ENCODE results near the gene RBPJL. TPM values are rescaled to one million over a fixed set of nuclear protein-coding genes. Genes with fewer than 3 reads are reported as not detected.
"Not testable (repeated sequence)": the region's sequence is repeated elsewhere in the genome, so short reads cannot be mapped to it uniquely, and the experiment has no call there.

RBPJL gene
- polyA plus RNA-seq, 10 donors, result 0.14 TPM; not detected in 9

DNA sequence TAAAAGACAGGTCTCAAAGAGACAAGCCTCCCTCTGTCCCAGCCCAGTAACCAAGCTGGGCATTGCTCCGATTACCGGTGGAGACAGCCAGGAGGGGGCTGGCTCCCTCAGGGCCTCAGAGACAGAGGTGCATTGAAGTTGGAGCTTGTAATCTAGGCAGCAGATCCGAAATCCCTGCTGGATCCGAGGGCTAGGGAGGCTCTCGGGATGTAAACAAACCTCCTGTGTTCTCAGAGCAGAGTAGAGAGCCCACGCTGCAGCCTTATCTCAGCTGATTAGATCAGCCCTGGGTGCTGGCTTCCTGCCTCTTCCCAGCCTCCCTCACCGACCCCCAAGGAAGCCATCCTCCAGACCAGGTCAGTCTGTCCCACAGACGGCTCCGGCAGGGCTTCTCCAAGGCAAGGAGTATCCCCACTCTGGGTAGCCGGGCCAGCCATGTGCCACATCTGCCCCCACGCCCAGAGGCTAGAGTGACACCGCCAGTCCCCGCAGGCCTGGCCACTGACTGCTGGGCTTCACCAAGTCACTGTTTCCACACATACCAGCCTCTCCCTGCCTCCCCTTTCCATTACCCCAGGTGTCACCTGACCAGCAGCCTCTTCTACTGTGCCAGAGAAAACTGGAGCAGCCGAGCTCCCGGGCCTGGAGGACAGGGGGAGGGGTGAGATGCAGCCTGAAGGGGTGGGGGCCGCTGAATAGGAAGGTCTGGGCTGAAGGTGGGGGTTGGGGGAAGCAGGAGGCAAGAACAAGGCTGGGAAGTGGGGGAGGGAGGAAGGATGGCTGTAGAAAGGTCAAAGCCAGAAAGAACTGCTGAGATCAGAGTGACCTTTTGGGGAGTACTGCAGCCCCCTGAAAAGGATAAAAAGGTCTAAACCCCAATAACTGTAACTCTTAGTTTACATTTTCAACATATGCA, 35.6 kb downstream of the RBPJL start:
- DNase-seq, result peak in 1 of 3 donors; percentile 37

DNA sequence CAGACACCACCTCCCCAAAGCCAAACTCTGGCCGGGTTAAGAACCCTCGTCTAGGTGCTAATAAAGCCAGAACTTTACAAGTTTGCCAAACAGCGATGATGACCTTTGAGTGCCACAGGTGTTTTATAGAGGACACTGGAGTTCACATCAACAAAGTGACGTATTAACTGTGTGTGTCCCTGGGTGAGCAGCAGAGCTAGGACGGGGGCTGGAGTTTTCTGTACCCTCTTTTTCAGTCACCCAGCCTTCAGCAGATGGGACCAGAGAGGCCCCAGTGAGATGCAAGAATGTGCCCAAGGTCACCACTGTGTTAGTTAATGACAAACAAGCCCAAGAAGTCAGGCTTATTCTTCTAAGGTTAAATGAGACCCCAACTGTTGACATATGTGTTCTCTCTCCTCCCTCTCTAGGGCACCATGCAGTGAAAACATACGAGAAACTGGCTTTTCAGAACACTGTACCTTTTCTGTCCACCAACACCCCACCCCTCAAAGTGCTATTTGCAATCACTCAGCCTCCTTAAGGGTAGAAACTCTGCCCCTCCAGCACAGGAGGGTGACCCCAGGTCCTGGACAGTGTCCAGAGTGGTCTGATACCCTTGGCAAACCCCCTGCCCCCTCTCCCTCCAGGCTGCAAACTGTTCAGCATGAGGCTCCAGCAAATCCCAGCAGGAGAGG, 36.4 kb downstream of the RBPJL start:
- no peak for DNase-seq

DNA sequence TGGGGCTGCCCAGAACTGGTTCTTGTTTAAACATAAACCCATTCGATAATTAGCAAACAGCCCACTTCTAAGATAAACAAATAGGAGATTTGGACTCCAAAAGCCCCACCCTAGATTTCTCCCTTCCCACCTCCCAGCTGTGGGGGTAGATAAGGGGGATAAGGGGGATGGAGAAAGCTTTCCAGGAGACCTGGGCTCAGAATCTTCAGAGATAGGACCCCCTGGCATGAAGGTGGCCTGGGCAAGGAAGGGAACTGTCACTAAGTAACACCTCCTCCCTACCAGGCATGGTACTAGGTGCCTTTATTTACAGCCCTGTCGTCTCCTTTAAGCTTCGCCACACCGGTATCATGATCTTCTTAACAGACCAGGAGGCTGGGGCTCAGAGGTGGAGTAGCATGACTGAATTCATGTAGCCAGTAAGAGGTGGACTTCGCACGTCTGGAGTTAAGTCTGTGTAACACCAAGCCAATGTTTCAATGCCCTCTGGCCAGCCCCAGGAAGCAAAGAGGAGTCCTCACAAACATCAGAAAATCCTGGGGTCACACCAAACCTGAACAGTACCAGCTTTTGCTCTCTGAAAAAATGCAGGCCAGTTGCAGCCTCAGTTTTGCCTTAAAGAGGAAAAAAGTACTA, 37.0 kb downstream of the RBPJL start:
- no peak for DNase-seq

DNA sequence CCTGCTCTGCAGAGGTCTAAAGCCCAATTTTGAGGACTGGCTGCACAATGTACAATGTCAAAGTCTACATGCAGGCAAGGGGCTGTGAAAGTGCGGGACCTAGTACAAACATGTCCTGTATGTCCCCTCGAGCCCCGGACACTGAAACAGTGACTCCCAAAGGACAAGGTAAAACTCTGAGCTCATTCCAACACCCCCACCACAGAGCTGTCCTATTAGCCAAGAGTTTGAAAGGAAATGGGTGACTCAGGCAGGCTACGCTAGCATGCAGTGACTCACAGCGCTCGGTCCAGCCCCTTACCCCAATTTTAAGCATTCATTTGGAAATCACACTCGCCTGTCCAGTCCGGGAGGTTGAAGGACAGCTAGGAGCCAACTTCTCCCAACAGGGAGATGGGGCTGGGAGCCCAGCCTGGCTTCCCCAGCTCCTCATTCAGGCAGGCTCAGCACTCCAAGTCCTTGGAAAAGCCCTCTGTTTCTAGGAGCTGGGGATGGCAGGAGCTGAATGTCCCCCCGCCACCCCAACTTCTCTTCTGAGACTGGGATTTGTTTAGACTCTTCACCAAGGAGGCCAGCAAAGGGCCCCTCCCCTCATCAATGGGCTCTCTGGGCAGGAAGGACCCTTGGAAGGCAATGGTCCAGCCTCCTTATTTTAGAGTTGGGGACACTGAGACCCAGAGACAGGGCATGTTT, 37.7 kb downstream of the RBPJL start:
- peak in 1 of 3 donors; percentile 66 for DNase-seq

DNA sequence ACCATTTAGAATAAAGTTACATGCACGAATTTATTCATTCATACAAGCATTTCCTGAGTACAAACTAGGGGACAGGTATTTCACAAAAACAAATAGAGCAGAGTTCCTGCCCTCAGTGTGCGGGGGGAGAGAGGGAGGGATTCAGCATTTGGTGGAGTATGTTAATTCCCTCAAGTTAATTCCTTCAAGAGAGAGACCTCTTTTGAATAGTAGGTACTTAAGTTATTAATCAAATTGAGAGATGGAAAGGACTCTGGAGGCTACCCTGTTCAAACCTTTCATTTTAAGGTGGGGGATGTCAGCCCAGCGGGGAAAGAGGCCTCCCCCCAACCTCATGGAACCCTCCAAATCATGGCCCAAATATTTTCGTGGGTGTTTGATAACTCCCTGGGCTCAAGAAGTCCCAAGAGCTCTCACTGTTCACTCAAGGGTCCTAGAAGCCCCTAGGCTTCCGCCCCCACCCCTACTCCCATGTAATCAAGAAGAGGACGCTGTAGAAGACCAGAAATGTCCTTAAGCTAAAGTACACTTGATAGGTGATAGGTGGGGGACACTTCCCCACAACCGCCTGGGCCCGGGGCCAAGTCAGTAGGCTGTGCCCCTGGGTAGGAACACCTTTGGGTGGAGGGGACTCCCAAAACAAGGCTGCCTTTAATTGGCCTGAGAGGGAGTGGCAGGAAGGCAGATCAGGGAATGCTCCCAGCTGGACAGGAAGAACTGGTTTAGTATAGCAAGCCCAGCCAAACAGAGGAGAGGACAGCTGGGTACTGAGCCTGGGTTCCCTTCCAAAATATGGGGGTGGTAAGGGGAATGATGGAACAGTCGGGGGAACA, 38.7 kb downstream of the RBPJL start:
- no peak for DNase-seq

DNA sequence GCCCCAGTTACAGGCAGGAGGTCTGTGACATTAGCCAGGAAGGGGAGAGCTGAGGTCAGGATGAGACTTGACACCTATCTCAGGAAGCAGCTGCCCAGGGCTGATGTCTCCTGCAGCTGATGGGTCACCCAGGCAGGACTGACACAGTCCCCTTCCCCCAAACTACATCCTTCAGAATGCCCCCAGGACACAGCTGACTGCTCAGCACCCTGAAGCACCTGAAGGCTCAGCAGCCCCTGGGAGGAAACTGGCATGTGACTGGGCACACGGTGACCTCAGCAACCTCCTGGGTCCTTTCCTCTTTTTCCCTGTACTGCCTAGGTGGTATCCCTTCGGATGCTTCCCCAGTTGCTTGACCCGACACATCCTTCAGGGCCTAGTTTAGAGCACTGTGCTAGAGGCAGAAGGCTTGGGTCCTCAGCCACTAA, 39.7 kb downstream of the RBPJL start:
- no peak for DNase-seq

DNA sequence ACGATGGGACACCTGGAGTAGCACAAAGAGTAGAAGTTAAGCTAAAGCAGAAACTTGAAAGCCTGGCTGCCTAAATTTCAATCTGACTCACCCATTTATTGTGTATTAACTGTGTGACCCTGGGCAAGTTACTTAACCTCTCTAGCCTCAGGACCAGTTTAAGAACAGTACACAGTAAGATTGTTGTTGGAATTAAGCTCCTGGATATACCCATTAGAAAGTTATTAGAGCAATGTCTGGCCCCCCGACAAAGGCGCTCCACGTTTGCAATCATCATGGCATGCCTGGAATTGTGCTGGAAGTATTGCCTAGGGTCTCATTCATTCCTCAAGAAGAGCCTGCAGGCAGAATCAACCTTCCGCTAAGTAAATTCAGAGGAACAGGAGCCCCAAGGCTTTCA, 40.2 kb downstream of the RBPJL start:
- no peak for DNase-seq

DNA sequence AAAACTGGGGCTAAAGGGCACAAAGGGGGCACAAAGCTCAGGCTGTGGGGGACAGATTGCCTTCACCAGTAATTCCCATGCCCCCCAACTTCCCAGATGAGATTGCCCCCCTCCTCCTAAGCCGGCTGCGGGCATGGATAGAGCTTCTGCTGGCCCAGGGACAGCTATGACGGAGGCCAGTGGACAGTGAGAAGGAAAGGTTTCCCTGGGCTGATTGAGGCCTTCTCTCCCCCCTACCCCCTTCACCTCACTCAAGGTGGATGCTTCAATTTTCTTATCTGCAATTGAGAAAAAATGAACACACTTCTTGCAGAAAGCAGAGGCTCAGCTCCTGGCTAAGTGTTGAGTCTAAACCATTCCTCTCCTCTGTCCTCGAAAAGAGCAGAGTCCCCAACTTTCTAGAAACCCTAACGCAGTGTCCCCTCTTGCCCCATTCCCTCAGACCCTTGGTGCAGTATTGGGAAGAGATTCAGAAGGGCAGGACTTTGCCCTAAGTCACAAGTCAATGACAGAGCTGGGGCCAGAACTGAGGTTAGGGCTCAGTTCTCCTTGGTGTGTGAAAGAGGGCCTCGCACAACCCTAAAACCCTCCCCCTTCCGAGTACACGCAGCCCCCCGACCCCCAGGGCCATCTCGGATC, 40.8 kb downstream of the RBPJL start:
- DNase-seq, result no peak

DNA sequence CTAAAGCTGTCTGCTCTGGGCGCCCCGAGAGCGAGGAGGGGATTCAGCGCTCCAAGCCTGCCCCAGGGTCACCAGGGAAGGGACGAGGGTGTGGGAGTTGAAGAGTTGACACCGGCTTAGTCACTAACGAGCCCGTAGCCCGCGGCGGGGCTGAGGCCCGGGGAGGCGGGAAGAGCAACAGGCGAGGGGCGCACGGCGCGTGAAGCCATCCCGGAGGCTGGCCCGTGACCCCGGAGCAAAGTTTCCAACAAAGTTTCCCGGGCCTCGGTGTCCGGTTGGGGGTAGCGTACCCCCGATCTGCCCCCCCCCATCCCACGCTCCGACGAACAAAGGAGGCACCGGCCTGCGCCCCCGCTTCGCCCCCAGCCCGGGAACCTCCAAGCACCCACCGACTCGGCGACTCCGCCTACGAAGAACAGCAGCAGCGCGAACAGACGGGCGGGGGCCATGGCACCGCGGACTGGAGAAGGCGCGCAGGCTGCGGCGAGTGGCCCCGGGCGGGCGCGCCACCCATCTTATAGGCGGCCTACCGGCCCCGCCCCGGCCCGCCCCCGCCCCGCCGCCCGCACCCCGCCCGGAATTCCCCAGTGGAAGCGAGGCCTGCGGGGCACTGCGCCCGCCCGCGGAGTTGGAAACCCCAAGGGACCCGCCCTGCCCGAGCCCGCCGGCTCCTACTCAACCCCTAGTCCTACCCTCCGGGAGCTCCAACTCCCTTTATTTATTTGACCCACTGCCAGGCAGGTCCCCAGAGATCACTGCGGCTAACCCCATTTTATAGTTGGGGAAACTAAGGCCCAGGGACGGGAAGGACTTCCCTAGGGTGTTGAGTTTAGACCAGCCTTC, 41.5 kb downstream of the RBPJL start, which contains the start of gene SDC4:
SDC4 (minus strand) TSS at position 489 of the 843 bp plus-strand sequence; CDS start at position 449, 40 bp downstream.
- DNase-seq, result peak in 1 of 3 donors; percentile 67

DNA sequence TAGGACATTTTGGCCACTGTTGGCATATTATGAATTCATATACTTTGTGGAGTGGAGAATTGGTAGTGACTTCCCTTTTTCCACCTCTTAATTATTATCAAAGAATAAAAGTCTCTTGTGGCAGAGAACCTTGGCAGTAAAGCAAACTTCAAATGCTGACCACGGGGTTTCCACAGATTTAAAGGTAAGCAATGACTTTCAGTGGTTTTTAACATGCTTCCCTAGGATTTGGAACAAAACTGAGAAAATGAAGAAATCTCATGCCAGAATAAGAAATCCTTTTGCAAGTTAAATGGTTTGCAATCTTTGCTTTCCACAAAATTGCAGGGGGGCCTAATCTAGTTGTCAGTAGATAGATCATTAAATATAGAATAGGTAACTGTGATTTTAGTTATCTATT, 43.6 kb downstream of the RBPJL start:
- DNase-seq, result no peak

DNA sequence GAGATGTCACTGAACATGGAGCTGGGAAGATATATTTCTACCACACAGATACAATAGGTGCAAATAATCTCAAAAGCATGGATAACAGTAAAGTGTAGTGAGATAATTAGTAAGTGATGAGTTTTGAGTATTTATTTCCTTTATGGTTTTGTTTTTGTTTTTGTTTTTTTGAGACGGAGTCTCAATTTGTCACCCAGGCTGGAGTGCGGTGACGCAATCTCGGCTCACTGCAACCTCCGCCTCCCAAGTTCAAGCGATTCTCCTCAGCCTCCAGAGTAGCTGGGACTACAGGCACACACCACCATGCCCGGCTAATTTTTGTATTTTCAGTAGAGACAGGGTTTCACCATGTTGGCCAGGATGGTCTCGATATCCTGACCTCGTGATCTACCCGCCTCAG, 44.2 kb downstream of the RBPJL start:
- DNase-seq, result not testable (repeated sequence)

DNA sequence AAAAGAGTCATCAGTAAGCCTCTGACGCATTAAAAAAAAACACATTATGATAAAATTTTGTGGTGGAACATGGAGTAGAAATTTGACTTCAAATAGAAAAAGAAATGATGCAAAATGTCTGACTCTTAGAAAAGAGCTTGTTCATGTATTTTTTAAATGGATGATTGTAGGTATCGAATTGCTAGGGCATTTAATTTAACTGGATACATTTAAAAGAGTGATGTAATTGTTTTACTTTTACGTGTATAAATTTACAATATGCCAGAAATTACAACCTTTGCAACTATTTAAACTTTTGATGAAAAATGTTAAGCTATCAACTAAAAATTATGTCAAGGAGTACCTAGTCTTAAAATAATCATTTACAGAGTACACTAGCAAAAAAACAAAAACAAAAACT, 46.1 kb downstream of the RBPJL start:
- no peak for DNase-seq

DNA sequence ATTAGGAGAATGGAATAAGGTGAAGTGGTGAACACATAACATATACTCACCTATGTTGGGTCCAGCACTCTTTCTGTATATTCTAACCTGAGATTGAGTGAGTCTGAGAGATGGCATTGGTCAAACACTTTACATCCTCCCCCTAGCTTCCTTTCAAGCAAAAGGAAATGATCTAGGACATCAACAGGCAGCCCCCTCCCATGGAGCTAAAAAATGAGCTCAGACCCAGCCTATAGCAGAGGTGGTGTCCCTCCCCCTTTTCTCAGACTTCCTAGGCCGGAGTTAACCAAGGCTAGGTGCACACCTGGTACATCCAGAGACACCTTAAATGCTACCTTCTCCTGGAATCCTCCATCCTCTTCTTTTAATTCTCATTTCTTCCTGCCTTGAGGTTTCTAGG, 47.1 kb downstream of the RBPJL start:
- DNase-seq, result no peak

DNA sequence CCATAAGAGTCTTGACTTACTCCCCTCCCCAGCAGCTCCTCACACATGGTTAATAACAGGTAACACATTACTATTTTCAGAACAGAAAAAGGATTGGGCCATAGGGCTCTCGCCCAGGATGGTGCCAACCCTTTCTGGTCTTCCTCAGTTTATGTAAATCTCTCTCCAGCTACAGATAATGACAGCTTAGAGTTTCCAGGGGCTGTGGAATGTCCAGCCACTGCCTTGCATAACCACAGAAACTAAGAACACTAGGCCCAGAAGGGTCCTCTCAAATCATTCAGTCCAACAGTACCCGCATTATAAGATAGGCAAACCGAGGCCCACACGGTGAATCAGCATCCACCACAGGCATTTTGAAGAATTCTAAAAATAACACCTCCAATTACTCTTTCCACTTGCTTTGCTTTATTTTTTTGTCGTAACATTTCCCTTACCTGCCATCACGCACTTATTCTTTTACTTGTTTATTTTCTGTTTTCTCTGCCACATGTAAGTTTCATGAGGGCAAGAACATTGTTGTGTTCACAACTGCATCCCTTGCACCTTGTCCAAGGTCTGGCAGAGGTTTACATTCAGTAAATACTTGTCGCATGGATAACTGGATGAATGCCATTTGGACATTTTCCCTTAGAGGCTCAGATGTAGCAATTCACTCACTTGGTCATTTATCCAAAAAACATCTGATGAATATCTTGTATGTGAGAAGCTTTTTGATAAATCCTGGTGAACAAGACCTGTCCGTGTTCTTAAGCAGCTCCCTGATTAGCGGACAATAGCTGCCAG, 48.0 kb downstream of the RBPJL start:
- no peak for DNase-seq

DNA sequence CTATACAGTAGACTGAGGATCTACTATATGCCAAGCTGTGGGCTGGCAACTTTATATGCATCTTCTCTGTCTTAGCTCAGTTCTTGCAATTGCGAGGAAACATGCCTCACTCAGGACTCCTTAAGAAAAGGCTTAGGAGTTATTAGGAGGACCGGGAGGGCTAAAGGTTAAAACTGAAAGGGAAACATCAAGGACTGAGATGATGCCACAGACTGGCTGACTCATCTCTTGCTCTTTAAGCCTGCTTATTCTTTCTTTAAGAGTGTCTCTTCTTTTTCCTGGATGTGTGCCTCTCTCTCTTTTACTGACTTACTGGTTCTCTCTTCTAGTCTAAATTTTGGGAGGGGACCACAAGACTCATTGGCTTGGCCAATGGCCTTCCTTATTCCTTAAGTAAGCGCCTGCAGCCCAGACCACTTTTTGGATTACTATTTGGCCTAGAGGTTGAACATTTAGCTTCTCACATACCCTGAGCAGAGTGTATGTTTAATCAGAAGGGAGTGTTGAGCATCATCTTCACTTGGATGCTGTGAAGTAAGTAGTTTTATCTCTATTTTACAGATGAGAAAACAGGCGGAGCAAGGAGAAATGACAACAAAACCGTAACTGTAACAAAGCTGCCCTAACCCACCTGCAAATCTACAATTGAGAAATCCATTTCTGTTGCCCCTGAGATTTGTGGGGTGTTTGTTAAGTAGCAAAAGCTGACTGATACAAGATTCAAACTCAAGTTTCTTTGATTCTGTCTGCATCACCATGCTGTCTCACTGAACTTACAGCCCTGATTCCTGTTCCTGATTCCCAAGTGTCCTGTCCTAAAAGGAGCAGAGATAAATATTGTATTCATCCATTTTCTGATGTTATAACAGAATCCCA, 48.8 kb downstream of the RBPJL start:
- no peak for DNase-seq

DNA sequence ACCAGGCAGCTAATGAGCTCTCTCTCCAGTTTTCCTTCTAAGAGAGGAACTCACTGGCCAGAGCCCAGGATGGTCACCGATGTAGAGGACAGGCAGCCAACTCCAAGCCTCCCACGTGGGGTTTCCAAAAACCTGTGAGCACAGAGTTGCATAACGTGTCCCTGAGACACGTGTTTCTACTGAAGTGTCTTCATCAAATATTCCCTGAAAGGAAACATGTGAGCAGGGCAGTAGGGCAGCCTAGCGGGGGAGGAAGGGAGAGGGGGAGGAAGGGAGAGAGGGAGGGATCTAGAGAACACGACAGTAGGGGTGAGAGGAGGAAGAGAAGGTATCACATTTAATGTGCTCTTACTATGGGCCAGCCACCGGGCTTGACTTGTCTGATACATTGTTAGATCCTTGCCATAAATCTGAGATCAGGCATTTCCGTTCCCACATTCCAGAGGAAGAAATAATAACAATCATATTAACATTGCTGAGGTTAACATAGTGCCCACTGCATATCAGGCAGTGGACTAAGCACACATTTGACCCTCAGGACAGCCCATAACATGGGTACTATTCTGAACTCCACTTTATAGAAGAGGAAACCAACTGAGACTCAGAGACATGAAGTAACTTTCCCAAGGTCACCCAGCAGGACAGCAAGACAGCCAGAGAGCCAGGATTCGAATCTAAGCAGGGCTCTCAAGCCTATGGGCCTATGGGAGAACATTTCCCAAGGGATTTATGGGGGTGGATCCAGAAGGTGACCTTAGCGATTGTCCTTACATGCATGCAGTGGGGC, 51.8 kb downstream of the RBPJL start:
- DNase-seq, result peak in 2 of 3 donors; percentile 40 to 67

DNA sequence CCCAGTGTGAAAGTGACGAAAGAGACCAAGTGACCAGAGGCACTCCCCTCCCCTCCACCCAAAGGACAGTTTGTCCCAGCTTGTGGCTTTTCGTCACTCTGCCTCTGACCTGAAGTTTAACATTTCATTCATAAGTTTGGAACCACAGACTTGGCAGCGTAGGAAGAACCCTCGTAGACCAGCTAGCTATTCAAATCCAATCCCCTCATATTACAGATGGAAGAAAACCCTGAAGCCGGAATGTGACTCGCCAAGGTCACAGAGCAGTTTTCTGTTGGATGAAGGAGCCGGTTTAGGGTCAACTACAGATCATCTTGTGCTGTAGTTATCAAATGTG, 52.4 kb downstream of the RBPJL start:
- no peak for DNase-seq

All from muscle of back (tissue), 11 donors.